GM10847 (cell line): ENCODE data around the gene TTYH3.

Source experiments
- POLR2A ChIP-seq: IDR thresholded peaks from 2 replicates; pipeline ENCODE4 v1.6.1; 2011; ENCODE audit not compliant: insufficient read length; ENCODE audit errors: extremely low read depth

The TTYH3 gene

GRCh38 chr7:2659556-2660358 lies 28.0 kb downstream of the TTYH3 start:
- no peak for TF ChIP-seq POLR2A

DNA sequence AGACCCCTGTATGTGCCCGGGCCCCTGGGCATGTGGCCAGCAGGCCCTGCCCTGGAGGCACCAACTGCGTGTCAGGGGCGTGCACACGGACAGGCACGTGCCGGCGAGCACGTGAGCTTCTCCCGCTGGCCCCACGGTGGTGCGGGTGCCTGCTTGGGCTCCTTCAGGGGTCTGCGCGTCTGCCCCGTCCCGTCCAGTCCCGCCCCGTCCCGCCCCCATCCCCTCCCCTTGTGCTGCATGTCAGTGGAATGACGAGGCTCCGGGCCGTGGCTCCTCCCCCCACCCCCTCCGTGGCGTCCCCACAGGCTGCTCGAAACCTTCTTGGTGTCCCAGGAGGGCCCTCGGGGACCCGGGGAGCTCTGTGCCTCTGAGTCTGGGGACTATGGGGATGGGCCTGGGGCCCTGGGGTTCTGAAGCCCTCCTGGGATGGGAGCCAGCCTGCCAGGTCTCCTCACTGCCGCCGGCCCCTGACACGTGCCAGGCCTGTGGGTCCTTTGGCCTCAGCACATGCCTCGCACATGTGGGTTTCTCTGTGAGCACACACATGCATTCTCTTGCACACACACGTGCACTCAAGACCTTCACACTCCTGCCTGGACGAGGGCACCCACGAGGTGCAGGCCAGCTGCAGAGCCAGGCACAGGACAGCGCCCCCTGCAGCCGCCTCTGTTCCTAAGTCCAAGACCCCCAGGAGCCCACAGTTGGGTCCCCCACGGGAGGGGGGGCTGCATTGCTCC lies 28.7 kb downstream of the TTYH3 start:
- no peak for TF ChIP-seq POLR2A

GRCh38 chr7:2661096-2661449 lies 29.3 kb downstream of the TTYH3 start:
- no peak for TF ChIP-seq POLR2A

DNA sequence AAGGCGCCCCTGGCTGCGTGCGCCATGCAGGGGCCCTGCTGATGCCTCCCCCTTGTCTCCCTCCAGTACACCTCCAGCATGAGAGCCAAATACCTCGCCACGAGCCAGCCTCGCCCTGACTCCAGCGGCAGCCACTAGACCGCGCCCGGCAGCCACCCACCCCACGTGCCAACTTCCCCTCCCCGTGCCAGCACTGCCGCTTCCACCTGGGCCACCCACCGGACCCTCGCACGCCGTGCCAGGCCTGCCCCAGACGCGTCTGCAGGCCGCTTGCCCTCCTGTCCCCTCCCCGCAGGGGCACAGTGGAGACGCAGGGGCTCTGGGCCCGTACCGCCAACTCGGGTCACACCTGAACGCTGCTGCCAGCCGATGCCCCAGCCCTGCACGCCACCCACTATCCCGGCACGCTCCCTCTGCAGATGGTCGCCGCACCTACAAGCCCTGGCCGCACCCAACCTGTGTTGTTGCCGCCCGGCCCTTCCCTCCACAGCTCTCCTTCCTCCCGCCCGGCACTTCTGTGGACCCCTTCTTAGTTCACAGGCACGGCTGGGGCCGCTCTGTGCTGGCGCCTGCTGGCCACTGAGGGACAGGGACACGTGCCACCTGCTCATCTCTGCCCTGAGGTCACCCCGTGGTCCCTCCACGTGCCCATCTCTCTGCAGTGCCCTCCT lies 30.0 kb downstream of the TTYH3 start:
- no peak for TF ChIP-seq POLR2A

GRCh38 chr7:2662273-2663120 lies 30.7 kb downstream of the TTYH3 start:
- TF ChIP-seq POLR2A, result no peak

DNA sequence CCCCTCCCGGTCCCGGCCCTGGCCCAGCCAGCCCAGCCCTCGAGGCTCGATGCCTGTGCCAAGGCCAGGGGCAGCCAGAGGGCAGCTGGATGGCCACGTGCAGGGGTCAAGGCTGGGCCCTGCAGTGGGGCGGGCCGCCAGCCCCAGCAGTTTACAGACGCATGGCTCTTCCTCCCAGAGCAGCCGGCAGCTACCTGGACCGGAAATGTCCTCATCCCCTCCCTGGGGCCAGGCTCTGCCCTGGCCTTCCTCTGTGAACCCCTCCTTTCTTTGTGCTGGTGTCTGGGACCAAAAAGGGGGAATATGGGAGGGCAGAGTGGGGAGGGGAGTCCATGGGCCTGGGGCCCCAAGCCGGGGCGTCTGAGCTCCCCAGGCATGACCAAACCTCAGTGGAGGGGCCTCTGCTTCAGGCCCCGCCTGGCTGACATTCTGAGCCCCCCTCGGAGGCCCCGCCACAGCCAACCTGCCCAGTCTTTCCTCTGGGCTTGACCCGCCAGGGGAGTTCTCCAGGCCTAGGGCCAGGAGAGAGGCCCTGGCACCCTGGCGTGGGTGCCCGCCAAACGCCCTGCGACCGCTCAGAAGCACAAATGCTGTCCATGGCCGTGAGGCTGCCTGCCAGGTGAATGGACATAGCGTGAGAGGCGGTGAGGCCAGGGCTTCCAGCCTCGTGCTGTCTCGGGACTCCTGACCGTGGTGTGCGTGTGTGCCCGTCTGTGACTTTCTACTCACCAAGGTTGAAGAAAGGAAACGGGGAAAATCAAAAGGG lies 31.5 kb downstream of the TTYH3 start:
- TF ChIP-seq POLR2A, result no peak

GRCh38 chr7:2663960-2664359 lies 32.2 kb downstream of the TTYH3 start:
- TF ChIP-seq POLR2A, result no peak

GRCh38 chr7:2665359-2665791 lies 33.6 kb downstream of the TTYH3 start:
- no peak for TF ChIP-seq POLR2A

GRCh38 chr7:2666155-2666554 lies 34.4 kb downstream of the TTYH3 start:
- TF ChIP-seq POLR2A, result no peak

GRCh38 chr7:2666588-2667250 lies 34.9 kb downstream of the TTYH3 start:
- no peak for TF ChIP-seq POLR2A

DNA sequence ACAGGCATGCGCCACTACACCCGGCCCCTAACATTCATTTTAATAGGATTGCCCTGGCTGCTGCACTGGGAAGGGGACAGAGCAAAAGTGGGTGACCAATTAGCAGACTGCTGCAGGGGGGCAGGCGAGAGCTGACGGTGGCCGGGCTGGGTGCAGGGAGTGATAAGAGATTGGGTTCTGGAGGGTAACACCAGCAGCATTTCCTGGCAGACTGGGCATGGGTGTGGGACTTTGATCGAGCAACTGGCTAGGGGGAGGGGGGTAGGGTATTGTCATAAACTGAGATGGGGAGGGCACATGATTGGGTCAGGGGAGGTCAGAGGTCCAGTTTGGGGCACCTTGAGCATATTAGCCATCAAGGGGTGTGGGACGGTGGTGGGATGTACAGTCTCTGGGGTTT lies 36.1 kb downstream of the TTYH3 start:
- TF ChIP-seq POLR2A, result no peak

GRCh38 chr7:2668401-2668800 lies 36.6 kb downstream of the TTYH3 start:
- TF ChIP-seq POLR2A, result no peak

- TF ChIP-seq POLR2A, result no peak
Observed at GRCh38 chr7:2670171-2670570, 38.4 kb downstream of the TTYH3 start.
